Astrocyte of the cerebellum (primary cell): ENCODE results near the gene KCTD21.

Experiments
- DNase-seq: peaks from one replicate; pipeline ENCODE4 v3.0.0-alpha.2; 2011; ENCODE audit warnings: low read depth
- H3K4me3 ChIP-seq: 2 replicates; pipeline ENCODE4 v1.5.1; 2011; ENCODE audit warnings: mild to moderate bottlenecking, low read depth, low read length, moderate library complexity
- in situ Hi-C: cut with HindIII; loops from 2 replicates; pipeline ENCODE4 v1.10.0; 2017; ENCODE audit warnings: low sequenced_read_pairs
- TF ChIP-seq, protein P1 (sequence below): IDR thresholded peaks from 2 replicates; pipeline ENCODE4 v1.5.1; 2012; ENCODE audit warnings: low read length, low read depth, moderate library complexity, mild to moderate bottlenecking; ENCODE audit errors: missing control alignments

Gene KCTD21

DNA sequence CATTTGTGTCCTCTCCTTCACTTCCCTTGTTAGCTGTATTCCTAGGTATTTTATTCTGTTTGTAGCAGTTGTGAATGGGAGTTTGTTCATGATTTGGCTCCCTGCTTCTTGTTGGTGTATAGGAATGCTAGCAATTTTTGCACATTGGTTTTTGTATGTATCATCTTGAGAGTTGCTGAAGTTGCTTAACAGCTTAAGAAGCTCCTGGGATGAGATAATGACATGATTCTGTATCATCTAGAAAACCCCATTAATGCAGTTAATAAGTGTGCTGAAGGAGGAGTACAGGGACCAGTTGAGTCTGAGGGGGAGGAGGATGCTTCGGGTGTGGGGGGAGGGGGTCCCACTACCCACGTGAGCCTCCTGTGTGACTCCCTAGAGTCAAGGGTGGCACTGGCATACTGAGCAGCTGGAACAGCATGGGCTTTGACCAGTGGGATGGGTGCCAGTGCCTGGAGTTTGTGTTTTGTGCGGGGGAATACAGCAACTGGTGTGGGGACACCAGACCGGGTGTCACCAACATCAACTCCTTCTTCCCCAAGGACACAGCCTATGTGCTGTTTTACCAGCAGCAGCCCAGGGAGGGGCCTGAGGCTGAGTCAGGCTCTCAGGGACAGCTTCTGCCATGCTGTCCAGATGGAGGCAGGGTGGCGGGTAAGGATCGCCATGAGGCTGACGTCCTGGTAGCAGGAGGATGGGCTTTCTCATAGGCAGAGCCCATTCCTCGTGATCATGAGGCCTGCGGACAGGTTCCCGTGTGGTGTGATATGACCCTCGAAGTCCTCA is 24.4 kb upstream of the KCTD21 start:
- no peak for DNase-seq
- in situ Hi-C loops, result no loop called here
- no peak overlapping the region for H3K4me3 ChIP-seq
- TF ChIP-seq, protein P1, sequence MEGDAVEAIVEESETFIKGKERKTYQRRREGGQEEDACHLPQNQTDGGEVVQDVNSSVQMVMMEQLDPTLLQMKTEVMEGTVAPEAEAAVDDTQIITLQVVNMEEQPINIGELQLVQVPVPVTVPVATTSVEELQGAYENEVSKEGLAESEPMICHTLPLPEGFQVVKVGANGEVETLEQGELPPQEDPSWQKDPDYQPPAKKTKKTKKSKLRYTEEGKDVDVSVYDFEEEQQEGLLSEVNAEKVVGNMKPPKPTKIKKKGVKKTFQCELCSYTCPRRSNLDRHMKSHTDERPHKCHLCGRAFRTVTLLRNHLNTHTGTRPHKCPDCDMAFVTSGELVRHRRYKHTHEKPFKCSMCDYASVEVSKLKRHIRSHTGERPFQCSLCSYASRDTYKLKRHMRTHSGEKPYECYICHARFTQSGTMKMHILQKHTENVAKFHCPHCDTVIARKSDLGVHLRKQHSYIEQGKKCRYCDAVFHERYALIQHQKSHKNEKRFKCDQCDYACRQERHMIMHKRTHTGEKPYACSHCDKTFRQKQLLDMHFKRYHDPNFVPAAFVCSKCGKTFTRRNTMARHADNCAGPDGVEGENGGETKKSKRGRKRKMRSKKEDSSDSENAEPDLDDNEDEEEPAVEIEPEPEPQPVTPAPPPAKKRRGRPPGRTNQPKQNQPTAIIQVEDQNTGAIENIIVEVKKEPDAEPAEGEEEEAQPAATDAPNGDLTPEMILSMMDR, result no peak

DNA sequence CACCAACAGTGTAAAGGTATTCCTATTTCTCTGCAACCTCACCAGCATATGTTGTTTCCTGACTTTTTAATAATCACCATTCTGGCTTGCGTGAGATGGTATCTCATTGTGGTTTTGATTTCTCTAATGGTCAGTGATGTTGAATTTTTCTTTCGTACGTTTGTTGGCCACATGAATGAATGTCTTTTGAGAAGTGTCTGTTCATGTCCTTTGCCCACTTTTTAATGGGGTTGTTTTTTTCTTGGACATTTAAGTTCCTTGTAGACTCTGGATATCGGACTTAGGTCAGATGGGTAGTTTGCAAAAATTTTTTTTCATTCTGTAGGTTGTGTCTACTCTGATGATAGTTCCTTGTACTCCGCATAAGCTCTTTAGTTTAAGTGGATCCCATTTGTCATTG is 23.1 kb upstream of the KCTD21 start:
- in situ Hi-C loops, result no loop called here
- TF ChIP-seq, protein P1, result no peak
- no peak overlapping the region for H3K4me3 ChIP-seq
- no peak for DNase-seq

DNA sequence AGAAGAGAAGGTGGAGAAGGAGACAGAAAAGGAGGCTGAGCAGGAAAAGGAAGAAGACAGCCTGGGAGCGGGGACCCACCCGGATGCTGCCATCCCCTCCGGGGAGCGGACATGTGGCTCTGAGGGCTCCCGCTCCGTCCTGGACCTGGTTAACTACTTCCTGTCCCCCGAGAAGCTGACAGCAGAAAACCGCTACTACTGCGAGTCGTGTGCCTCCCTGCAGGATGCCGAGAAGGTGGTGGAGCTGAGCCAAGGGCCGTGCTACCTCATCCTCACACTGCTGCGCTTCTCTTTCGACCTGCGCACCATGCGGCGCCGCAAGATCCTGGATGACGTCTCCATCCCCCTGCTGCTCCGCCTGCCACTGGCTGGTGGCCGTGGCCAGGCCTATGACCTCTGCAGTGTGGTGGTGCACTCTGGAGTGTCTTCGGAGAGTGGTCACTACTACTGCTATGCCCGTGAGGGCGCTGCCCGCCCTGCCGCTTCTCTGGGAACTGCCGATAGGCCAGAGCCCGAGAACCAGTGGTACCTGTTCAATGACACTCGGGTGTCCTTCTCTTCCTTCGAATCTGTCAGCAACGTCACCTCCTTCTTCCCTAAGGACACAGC is 21.7 kb upstream of the KCTD21 start:
- no peak for DNase-seq
- H3K4me3 ChIP-seq, result no peak overlapping the region
- TF ChIP-seq, protein P1, result no peak
- in situ Hi-C loops, result no loop called here

DNA sequence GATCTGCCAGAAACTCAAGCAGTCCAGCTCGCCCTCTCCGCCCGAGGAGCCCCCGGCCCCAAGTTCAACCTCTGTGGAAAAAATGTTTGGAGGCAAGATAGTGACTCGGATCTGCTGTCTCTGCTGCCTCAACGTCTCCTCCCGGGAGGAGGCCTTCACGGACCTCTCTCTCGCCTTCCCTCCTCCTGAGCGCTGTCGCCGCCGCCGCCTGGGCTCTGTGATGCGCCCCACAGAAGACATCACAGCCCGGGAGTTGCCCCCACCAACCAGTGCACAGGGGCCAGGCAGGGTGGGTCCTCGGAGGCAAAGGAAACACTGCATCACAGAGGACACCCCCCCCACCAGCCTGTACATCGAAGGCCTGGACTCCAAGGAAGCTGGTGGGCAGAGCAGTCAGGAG is 21.1 kb upstream of the KCTD21 start:
- TF ChIP-seq, protein P1, result no peak
- H3K4me3 ChIP-seq, result no peak overlapping the region
- in situ Hi-C loops, result no loop called here
- no peak for DNase-seq

DNA sequence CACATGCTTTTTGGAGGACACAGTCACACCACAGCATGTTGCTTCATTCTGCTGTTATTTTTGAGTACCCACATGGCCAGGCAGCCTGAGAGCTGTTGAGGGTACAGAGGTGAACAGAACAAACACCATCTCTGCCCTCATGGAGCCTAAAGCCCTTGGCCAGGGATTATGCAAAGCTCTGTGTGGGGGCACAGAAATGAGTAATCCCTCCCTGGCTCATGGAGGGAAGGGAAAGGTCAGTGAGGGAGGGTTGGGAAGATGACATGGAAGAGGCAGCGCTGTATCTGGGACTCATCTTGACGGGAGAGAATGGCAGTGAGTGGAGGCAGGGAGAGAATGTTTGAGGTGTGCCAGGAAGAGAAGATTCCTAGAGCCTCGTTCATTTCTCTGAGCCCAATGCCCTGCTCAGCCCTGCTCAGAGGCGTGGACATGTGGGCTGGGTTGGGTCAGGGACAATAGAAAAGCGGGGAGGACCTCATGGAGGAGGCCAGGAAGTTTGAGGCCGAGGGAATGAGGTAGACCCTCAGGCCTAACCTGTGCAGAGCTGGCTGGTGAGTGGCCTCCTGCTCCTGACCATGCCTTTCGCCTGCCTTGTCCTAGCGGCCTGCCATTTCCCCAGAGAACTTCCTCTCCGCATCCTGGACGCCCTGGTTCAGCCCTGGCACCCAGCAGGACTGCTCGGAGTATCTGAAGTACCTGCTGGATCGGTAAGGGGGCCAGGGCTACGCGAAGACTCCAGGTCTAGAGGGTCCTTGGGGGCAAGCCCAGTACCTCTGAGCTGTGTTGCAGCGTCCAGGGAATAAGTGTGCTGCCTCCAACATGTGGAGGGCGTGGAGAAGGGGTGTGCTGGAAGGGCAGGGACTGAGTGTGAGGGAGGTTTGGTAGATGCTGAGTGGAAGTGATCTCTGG is 20.1 kb upstream of the KCTD21 start:
- no peak for DNase-seq
- H3K4me3 ChIP-seq, result no peak overlapping the region
- in situ Hi-C loops, result no loop called here
- TF ChIP-seq, protein P1, result no peak

DNA sequence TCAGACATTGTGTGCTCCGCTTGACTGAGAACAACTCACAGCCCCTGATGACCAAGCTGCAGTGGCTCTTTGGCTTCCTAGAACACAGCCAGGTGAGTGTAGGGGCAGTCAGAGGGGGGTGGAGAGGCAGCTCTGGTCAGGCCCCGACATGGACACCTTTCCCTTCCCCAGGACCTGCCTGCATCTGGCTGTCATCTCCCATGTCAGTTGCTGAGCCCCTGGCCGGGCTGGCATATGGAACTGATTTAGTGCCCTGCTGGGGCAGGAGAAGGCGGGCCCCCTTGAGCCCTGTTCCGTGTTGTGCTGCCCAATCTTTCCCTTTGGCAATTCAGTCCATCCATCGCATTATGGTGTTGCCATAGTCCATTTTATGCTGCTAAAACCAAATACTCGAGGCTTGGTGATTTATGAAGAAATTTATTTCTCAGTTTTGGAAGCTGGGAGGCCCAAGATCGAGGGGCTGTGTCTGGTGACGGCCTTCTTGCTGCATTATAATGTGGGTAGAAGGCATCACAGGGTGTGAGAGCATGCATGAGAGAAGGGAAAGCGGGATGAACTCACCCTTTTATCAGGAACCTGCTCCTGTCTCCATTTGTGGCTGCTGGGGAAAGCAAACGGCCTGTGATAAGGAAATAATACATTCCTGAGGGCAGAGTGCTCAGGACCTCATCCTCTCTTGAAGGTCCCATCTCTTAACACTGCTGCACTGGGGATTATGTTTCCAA is 19.3 kb upstream of the KCTD21 start:
- DNase-seq, result no peak
- in situ Hi-C loops, result no loop called here
- H3K4me3 ChIP-seq, result no peak overlapping the region
- TF ChIP-seq, protein P1, result no peak
